Body of pancreas (tissue), 4 donors: ENCODE data around the gene RRAGC. TPM values are rescaled to one million over a fixed set of nuclear protein-coding genes. Genes with fewer than 3 reads are reported as not detected.

Source experiments
- ATAC-seq: fragments of 150-250 bp; one replicate; pipeline ENCODE4 v1.9.1; 2016
- DNase-seq, 4 donors: peaks; one replicate each; pipeline ENCODE4 v3.0.0-alpha.2; 2019
- H3K27ac ChIP-seq, 4 donors: fragments of 200-600 bp; sonication (generic); 1 replicate in 3 of 4; 2 replicates in 1 of 4; pipeline versions ENCODE4 v1.5.1 to v1.6.1; 2016 to 2019; ENCODE audit warnings: mild to moderate bottlenecking in 1 of 4, mixed read lengths in 1 of 4, moderate library complexity in 1 of 4
- H3K27me3 ChIP-seq, 2 donors: fragments of 200-600 bp; sonication (generic); one replicate each; pipeline ENCODE4 v1.6.0; 2016; ENCODE audit warnings: mild to moderate bottlenecking in 1 of 2
- H3K36me3 ChIP-seq, 2 donors: fragments of 200-600 bp; sonication (generic); replicated peaks in 1 of 2; 2 replicates each; pipeline ENCODE4 v1.5.1; 2016; ENCODE audit warnings: low read depth in 2 of 2; ENCODE audit not compliant: insufficient read depth in 1 of 2
- H3K4me1 ChIP-seq: fragments of 200-600 bp; sonication (generic); one replicate; pipeline ENCODE4 v1.6.0; 2016
- H3K4me3 ChIP-seq, 2 donors: fragments of 200-600 bp; sonication (generic); 1 replicate in 1 of 2; 2 replicates in 1 of 2; pipeline ENCODE4 v1.5.1; 2016 to 2019
- H3K9me3 ChIP-seq, 3 donors: fragments of 200-600 bp; sonication (generic); 1 replicate in 2 of 3; 2 replicates in 1 of 3; pipeline ENCODE4 v1.5.1; 2016
- POLR2A ChIP-seq, 3 donors: fragments of 450-650 bp; IDR thresholded peaks; one replicate each; pipeline ENCODE4 v1.6.1; 2016; ENCODE audit warnings: antibody characterized with exemption in 3 of 3, mild to moderate bottlenecking in 2 of 3
- WGBS, 2 donors: methylation state at CpG; one replicate each; pipeline ENCODE4 v1.1.5; 2017; 5-methylcytosine and 5-hydroxymethylcytosine counted together
- intact Hi-C: fragments of 100-400 bp; cut with DNase I; formaldehyde crosslinking; loops from one replicate; pipeline ENCODE4 v1.15.1; 2023
- total RNA-seq, 2 donors: library from RNA; depleted of rRNA; stranded (reverse); fragments of >200 nt; gene quantifications; one replicate each; pipeline ENCODE4 v1.1.0, GENCODE V29; 2016
- TF ChIP-seq, protein P1 (sequence below), 7 experiments: fragments of 450-650 bp in 4 of 7; fragments of 200-600 bp in 3 of 7; sonication (generic) in 3 of 7; IDR thresholded peaks; one replicate each; pipeline ENCODE4 v1.5.1; 2016 to 2019; ENCODE audit warnings: antibody characterized with exemption in 7 of 7

The RRAGC gene
- total RNA-seq, 2 donors from 2014 or later, result 6.9 to 7.0 TPM

DNA sequence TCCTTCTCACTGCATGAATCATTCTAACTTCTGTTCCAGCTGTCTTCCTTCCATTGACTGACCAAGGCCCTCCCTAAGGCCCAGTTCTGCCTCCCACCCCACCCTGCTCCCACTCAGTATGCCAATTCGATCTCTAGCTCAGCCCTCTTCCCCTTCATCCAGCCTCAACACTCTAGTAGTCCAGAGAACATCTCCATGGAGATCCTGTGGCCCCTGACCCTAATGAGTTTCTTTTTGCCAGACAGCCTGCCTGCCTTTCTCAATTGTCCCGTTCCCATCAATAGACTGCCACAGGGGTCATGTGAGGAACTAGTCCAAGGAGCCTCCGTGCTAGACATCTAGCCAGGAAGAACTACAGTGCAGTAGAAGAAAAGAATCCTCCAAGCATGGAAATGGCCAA, 26.4 kb downstream of the RRAGC start:
- ATAC-seq, result no peak
- intact Hi-C loops, result loop anchor here (10.0 kb wide), 1 partner anchor 798 kb away; no protein-coding TSS in a partner anchor

DNA sequence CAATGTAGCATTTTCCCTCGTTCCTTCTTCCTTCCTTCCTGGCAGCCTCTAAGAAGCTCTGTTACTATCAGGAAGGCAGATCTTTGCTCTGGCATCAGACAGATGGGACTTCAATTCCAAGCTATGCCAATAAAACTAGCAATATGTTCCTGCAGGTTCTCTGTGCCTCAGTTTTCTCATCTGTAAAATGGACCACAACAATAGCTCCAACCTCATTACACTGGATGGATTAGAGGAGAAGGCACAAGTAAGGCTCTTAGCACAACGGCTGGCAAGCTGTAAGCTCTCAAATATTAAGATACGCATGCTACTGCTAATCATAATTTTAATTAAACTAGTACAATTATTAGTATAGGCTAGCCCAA, 27.2 kb downstream of the RRAGC start:
- Histone ChIP-seq H3K4me3 (no peak overlapping the region), H3K27me3 (no peaks in the 10 kb centered on the region), H3K4me1 (no peaks in the 10 kb centered on the region), H3K9me3 (no peaks in the 10 kb centered on the region), H3K36me3 (no peaks in the 10 kb centered on the region), H3K27ac (no peak overlapping the region)
- WGBS, 2 donors, result 70 to 71% methylated on average over 3 of the region's 3 CpGs
- intact Hi-C loops, result loop anchor here (10.0 kb wide), 1 partner anchor 798 kb away; no protein-coding TSS in a partner anchor
- TF ChIP-seq POLR2A (IDR thresholded peaks at IDR 0.05), result no peak
- TF ChIP-seq, protein P1, sequence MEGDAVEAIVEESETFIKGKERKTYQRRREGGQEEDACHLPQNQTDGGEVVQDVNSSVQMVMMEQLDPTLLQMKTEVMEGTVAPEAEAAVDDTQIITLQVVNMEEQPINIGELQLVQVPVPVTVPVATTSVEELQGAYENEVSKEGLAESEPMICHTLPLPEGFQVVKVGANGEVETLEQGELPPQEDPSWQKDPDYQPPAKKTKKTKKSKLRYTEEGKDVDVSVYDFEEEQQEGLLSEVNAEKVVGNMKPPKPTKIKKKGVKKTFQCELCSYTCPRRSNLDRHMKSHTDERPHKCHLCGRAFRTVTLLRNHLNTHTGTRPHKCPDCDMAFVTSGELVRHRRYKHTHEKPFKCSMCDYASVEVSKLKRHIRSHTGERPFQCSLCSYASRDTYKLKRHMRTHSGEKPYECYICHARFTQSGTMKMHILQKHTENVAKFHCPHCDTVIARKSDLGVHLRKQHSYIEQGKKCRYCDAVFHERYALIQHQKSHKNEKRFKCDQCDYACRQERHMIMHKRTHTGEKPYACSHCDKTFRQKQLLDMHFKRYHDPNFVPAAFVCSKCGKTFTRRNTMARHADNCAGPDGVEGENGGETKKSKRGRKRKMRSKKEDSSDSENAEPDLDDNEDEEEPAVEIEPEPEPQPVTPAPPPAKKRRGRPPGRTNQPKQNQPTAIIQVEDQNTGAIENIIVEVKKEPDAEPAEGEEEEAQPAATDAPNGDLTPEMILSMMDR (IDR thresholded peaks at IDR 0.05), result no peak
- ATAC-seq (no peak), DNase-seq (no peak)

More for the DNA sequence above, 26.4 kb downstream of the RRAGC start:
- H3K27me3 ChIP-seq, result no peaks in the 10 kb centered on the region
- 49 to 72% methylated on average over 3 of the region's 3 CpGs for WGBS, 2 donors
- no peaks in the 10 kb centered on the region for H3K9me3 ChIP-seq
- H3K36me3 ChIP-seq, result peaks cover 0 to 4% of the 10 kb centered on the region in 2 donors
- H3K4me3 ChIP-seq, result no peak overlapping the region
- H3K4me1 ChIP-seq, result no peaks in the 10 kb centered on the region
- no peak overlapping the region for H3K27ac ChIP-seq
- no peak for DNase-seq
- TF ChIP-seq POLR2A (IDR thresholded peaks at IDR 0.05), result no peak
- TF ChIP-seq, protein P1 (IDR thresholded peaks at IDR 0.05), result no peak

DNA sequence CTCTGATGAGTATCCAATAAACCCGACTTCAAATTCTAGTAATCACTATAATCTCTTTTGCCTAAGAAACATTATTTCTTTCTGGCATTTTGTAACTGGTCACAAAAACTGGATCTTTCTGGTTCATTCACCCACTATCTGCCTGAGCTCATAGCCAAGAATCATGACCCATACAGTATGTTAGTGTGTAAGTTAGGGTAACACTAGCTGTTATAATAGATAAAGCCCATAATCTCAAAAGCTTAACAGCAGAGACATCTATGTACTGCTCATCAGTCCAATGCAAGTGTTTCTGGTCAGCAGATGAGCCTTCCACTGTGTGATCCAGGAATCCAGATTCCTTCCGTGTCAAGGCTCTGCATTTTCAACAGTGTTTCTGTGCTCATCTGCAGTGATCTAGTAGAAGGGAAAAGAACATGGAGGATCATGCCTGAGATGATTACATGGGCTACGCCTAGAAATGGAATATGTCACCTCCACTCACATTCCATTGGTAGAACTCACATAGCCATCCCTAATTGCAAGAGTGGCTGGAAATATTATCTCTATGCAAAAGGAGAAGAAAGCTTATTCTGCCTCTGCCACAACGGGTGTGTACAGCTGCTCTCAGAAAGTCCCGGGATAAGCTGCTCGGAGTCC, 27.7 kb downstream of the RRAGC start:
- H3K4me3 ChIP-seq, result no peak overlapping the region
- no peaks in the 10 kb centered on the region for H3K36me3 ChIP-seq
- ATAC-seq (no peak), DNase-seq (no peak)
- TF ChIP-seq POLR2A (IDR thresholded peaks at IDR 0.05), result no peak
- TF ChIP-seq, protein P1 (IDR thresholded peaks at IDR 0.05), result no peak
- no peaks in the 10 kb centered on the region for H3K9me3 ChIP-seq
- no peaks in the 10 kb centered on the region for H3K27me3 ChIP-seq
- no peak overlapping the region for H3K27ac ChIP-seq
- 62 to 68% methylated on average over 6 of the region's 6 CpGs for WGBS, 2 donors
- H3K4me1 ChIP-seq, result no peaks in the 10 kb centered on the region
- intact Hi-C loops, result loop anchor here (10.0 kb wide), 1 partner anchor 797 kb away; no protein-coding TSS in a partner anchor

DNA sequence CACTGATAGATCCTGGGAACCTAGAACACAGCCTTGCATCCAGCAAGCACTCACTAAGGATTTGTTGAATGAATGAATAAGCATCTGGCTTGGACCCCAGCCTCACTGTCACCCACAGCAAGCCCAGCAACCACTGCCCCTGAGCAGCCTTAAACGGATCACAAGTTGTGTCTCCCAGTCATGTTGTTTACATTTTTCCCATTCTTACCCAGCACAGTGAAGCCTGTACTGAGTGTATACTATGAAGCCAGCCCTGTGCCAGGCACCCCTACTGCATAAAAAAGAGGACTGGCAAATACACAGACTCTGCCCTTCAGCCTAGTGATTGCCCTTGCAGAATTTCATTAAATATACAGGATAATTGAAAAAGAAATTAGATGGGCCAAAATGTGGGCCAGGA, 30.2 kb downstream of the RRAGC start:
- Histone ChIP-seq H3K27ac (no peak overlapping the region), H3K27me3 (no peaks in the 10 kb centered on the region), H3K36me3 (no peaks in the 10 kb centered on the region), H3K4me3 (no peak overlapping the region), H3K4me1 (no peaks in the 10 kb centered on the region), H3K9me3 (no peaks in the 10 kb centered on the region)
- DNase-seq (no peak), ATAC-seq (no peak)
- 0 to 18% methylated on average over 1 of the region's 1 CpG for WGBS, 2 donors
- intact Hi-C loops, result no loop called here
- TF ChIP-seq, protein P1 (IDR thresholded peaks at IDR 0.05), result no peak
- no peak for TF ChIP-seq POLR2A (IDR thresholded peaks at IDR 0.05)

DNA sequence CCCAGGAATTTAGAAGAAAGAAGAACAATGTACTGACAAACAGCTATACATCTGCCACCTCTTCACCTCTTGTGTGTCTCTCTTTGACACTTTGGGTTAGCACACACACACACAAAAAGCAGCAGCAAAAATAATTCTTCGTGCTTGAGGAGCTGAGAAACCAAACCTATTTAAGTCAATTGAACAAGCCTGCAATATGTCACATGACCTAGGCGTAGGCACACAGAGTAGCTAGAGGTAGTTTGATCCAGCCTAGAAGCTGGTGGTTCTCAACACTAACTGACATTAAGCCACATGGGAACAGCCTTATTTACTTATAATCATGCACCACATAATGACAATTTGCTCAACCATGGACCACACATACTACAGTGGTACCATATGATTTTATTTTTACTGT, 32.3 kb downstream of the RRAGC start:
- H3K4me1 ChIP-seq, result no peaks in the 10 kb centered on the region
- no peak for ATAC-seq
- DNase-seq, result no peak
- H3K9me3 ChIP-seq, result no peaks in the 10 kb centered on the region
- H3K4me3 ChIP-seq, result no peak overlapping the region
- intact Hi-C loops, result no loop called here
- 45 to 53% methylated on average over 2 of the region's 2 CpGs for WGBS, 2 donors
- TF ChIP-seq POLR2A (IDR thresholded peaks at IDR 0.05), result no peak
- TF ChIP-seq, protein P1 (IDR thresholded peaks at IDR 0.05), result no peak
- H3K36me3 ChIP-seq, result no peaks in the 10 kb centered on the region
- no peaks in the 10 kb centered on the region for H3K27me3 ChIP-seq
- H3K27ac ChIP-seq, result no peak overlapping the region
